Measurements from ENCODE around the gene SPRED2.
"Not testable (repeated sequence)": the region's sequence is repeated elsewhere in the genome, so short reads cannot be mapped to it uniquely, and the experiment has no call there.

The SPRED2 gene

DNA sequence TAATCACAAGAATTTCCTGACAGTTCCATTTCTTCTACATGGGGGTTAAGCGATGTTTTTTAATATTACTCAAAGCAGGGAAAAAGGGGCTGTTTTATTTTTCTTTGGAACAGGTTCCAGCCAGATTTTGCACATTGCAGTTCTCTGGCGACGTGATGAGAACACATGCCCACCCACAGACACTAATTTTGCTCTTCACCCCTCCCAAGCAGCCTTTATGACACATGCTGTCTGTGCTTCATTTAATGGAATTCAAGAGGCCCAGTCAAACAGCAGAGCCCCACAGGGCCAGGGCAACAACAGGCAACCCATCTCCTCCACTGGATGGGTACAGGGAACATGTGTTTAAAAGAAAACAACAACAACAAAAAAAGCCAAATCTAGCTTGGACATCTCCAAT is 70.8 kb downstream of the SPRED2 start:
- DNase-seq = no peak

DNA sequence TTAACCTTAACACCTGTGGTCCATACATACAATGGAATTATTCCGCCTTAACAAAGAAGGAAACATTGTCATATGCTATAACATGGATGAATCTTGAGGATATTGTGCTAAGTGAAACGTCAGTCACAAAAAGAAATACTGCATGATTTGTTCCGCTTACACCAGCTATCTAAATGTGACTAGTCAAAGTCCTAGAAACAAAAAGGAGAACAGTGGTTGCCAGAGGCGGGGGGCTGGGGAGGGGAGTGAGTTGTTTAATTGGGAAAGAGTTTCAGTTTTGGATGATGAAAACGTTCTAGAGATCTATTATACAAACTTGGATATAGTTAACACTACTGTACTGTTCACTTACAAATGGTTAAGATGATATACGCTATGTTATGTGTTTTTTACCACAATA is 72.0 kb downstream of the SPRED2 start:
- no peak for DNase-seq

DNA sequence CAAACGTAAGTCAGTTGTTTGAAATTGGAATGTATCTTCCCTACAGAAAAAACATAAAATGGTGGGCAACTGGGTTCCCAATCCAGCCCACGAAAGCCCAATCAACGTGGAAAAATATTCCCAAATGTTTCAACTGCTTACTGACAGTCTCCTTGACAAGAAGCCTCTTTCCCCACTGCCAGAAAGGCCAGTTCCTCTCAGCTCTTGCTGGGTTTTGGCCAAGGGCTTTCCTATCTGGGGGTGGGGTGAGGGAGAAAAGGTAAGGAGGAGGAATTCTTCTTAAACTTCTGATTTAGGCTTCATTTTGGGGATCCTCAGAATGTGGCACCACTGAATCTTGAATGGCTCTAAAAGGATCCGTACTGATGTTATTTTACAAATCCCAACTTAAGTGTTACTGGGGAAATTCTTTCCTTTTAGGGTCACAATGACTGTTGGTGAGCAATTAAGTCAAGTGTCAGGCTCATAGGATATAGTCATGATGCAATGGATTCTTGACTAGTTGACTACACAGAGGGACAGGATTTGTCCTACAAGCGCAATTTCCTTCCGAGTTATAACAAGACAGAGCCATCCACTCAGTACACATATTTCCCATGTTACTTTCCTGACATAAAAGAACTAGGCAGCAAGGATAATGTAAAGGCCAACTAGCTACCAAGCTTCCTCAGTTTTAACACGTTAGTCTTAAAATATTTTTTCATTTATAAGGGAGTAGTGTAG is 73.6 kb downstream of the SPRED2 start:
- DNase-seq = no peak

DNA sequence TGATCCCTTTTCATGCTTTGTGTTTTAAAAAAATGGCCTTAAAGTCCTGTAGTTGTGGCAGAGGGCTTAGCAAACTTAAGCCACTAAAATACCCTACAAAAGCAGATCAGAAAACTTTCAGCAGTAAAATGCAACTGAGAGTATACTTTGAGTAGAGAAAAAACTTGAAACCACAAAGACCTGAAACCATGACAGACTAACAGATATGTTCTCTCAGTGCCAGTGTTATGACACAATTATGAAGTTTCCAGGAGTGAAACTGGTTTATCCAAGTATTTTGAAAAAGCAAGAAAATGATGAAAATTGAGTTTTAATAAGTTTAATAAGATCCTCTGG is 74.5 kb downstream of the SPRED2 start:
- no peak for DNase-seq

DNA sequence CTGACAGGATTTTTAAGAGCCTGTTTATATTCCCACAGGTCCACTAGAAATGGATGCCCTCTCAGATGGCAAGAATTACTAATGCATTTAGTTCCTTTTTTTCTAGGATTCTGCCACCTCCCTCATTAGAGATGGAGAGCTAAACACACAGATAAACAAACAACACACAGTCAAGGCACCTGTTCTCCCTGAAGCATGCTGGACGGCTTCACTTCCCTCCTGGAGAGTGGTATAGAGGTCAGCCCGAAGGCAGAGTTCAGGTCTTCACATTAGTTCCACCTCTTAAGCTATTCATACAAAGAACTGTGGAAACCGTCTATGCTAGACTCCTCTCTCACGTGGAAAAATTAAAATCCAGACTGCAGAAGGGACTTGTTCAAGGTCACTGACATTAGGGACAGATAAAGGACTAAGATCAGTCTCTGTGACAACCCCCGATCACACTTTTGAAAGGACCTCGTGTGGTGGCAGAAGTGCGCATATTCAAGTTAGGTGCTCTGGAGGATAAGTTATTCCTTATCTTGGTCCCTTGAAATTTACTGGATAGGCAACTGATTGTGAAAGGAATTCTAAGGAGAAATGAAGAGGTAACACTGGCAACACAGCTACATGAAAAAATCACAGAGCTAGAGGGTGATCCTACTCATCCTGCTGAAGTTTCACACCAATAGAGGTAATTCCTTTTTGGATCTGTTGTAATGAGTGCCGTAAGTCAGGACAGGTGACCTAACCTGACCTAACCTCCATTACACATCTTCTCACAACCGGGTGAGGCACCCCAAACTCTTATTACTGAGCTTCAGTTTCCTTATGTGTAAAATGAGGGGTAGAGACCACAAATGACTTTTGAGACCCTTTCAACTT is 75.1 kb downstream of the SPRED2 start:
- DNase-seq = no peak

DNA sequence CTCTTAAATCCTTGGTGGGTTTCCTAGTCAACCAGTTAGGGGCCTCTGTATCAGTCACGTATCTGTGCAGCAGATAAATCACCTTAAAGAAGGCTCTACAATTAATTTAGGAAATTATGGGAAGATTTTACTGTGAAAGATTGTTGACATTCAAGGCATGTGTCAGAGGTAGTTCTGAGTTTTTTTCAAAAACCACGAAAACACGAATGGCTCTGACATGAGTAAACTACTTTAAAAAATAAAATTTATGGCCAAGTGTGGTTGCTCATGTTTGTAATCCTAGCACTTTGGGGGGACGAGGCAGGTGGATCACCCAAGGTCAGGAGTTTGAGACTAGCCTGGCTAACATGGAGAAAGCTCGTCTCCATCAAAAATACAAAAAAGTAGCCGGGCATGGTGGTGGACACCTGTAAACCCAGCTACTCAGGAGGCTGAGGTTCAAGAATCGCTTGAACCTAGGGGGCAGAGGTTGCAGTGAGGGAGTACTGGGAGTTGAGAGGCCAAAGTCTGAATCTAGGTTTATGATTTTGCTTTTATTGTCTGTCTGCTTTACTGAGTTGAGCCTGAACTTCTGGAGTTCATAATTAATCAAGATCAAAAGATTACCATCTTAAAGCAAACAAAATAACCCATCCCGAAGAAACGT is 77.1 kb downstream of the SPRED2 start:
- no peak for DNase-seq

DNA sequence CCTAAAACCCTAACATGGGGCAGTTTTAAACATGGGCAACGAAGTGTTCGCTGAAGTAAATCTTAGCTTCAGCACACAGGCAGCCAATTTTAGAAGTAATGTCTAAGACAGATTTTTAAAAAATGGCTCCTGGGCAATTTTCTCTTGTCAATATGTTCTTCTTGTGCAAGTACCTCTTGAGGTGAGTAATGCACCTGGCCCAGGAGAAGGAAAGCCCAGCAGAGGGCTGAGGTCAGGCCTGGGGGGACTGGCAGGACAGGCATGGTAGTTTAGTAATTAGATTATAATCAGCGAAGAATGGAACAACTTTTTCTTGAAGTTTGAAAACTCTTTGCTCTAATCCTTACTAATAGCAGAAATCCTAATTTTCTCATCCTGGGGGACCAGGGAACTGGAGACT is 77.6 kb downstream of the SPRED2 start:
- no peak for DNase-seq

DNA sequence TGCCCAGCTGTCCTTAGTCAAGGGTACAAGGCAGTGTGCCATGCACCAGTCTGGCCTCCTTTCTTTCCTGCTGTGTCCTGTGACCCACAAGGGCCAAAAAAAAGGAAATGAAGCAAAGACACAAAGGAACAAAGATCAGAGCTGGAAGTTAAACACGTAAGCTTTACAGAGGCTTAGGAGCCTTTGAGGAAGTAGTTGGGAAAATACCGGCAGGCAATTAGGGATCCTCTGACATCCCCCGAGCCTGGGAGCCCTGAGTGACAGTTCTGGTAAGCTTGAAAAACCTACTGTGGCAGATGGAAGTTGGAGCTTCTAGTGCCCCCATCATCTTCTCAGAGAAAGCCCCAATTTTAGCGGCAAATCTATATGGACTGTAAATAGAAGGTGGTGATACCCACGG is 78.5 kb downstream of the SPRED2 start:
- no peak for DNase-seq

DNA sequence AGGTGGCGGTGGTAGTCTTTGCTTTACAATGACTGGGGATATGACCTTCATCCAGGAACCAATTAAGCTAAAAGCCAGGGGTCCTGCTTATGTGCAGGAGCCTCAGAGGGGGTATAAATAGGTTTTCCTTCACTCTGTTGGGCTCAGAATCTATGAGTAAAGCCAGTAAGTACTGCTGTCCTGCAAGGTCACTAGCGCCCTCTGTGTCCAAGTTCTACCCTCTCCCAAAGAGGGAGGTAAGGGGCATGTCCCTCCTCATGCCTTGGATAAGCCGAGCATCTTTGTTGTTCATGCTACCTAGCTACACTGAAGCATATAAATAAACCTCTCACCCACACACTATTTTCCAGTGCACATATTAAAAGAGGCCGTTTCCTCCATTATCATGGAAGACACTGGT is 79.4 kb downstream of the SPRED2 start:
- no peak for DNase-seq

DNA sequence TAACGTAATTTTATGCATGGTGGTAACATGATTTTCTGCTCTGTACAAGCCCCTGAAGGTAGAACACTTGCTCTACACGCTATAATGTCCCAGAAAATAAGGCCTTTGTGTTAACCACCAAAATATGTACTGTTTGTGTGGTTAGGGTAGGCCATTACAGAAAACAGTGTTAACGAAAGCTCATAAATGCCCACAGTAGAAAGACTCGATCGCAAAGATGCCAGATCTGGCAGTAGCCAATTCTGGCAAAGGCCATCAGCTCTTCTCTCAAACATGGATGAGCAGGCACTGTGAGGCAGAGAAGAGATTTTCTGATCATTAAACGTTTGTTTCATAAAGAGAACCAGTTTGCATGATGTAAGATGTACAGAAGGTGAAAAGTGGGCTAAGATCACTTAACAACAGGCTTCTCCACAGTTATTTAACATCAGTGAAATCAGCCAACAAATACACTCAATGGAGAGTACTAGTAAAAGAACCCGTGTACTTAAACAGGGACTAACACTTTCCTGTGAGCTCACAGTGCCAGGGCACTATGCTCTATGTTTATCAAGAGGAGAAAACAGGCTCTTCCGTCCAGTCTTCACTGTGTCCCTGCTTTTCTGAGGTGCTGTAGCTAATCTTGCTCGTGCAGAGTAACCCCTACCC is 80.3 kb downstream of the SPRED2 start:
- DNase-seq = no peak

DNA sequence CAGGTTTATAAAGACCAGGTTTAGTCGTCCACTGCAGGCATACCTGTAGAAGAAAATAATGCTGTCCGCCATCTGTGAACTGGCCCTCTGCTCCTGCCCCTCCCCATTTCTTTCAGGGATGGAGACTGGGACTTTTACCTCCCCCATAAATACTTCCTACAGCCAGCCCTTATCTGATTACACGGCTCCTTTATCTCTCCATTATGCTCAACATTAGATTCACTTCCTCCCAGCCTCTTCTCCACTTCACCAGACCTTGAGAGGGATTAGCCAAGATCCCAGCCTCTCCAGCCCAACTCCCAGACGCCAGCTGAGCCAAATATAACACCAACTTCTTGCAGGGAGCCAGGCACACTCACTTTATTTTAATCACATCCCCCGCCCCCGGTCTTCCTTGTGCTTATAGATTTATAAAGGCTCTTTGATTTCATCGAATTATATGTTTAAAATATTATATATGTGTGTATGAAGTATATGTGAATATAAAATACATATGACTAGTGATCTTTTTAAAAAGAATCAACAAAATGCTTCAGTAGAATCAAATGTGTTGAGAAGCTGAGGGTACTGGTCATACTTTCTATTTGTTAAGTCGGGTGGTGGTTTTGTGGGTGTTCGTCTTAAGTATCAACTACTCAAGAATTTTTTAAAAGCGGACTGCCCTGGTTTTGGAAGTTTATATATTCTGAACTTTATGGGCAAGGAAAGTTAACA is 81.0 kb downstream of the SPRED2 start:
- no peak for DNase-seq

DNA sequence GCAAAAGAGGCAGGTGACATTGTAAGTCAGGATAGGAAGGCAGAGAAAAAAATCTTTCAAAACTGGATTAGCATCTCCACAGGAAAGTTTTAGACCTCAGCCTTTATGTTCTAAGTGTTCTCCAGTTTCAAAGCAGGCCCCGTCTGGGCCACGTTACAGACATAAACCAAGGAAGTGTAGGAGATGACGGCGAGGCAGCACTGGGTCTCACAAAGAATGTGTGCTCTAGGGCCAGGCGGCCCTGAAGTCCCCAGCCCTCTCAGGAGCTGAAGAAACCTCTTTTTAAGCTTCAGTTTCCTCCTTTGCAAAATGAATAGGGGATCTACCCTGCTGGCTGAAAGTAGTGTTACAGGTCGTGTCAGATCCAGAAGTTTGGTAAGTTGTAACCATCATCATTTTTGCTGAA is 81.7 kb downstream of the SPRED2 start:
- DNase-seq = no peak

DNA sequence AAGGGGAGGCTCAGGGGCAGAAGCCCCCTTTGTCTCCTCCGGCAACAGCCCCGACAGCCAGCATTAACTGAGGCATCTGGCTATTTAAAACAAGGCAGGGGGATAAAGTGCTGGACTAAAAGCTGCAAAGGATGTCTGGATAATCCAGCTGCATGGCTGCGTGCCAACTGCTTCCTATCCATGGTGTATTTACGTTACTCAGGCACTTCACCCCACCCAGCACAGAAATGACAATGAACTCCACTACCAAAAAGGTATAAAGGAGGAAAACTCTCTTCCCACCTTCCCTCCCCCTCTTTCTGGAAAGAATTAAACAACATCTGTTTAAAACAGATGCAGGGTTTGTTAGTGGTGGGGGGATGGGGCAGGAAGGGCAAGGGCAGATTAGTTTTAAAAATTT is 82.5 kb downstream of the SPRED2 start:
- peak; percentile 64 for DNase-seq

DNA sequence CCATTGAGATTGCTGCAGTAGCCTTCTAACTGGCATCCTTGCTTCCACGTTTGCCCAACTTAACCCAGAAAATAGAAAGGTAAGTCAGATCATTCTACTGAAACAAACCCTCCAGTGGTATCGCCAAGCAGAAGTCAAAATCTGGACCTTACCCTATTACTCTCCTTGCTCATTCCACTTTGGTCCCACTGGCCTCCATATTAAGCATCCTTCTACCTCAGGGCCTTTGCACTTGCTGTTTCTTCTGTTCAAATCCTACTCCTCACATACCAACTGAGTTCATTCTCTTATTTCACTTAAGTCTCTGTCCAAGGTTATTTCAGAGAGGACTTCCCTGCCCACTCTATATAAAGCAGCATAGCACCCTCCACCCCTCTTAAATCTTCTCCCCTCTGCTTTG is 84.5 kb downstream of the SPRED2 start:
- DNase-seq = no peak

DNA sequence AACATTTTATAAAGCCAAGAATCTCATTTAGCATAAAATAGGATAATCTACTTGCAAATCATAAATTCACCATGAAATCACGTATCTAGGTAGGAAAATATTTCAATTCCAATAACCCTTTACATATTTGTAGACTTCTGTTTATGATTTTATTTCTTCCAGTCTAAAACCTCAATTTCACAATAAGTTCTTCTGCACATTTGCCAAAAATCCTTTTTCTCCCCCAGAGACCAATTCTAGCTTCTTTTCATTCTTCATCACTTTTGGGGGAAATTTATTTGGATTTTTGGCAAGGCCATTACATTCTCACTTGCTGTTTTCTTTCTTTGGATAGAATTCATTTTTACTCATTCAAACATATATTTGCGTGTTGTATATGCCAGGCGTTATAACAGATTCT is 86.8 kb downstream of the SPRED2 start:
- no peak for DNase-seq

DNA sequence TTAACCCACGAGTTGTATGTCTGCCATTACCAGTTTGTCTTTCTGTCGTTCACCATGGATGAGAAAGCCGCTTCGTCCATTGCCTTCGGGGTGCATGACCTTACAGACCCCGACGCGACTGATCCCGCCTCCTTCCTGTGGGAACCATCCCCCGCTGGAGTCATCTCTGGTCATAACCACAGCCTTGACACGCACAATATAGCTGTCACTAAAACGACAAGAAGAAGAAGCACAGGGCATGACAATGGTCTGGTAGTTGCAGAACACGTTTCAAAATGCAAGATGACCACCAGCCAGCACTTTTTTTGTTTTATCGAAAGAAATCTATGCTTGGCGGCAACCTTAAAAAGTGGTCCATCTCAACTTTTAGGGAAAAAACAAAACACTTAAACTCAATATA is 87.7 kb downstream of the SPRED2 start:
- DNase-seq = no peak

DNA sequence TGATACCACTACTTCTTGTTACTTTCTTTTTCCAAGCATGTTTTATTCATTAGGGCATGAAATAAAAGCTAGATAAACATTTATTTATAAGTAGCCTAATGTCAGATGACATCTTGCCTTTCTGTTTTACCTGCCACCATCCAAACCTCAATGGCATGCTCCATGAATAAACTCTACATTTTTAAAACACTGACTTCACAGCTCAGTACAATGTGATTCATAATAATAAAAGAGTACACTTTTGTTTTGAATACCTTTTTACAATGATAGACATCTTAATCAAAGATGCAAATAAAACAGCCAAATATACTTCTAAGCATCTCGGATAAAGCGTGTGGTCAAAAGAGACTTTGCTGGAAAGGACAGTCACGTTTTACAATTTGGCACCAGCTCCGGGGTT is 88.2 kb downstream of the SPRED2 start:
- no peak for DNase-seq

DNA sequence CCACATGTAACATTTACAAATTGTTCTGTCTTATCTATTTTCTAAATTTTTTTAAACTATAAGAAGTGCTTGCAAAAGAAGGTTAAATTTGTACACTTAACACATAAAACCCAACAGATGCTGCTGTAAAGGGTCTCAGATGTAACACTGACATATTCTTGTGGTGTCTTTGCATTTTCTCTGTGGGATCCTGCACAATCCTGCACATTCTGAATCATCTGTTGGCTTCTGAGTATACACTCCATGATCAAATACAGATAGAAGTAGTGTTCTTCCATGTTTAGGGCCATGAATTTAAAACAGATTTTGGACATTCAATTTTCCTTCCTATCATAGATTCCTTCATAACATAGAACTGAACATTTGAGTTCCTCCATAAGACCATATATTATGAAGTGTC is 89.0 kb downstream of the SPRED2 start:
- DNase-seq = no peak

DNA sequence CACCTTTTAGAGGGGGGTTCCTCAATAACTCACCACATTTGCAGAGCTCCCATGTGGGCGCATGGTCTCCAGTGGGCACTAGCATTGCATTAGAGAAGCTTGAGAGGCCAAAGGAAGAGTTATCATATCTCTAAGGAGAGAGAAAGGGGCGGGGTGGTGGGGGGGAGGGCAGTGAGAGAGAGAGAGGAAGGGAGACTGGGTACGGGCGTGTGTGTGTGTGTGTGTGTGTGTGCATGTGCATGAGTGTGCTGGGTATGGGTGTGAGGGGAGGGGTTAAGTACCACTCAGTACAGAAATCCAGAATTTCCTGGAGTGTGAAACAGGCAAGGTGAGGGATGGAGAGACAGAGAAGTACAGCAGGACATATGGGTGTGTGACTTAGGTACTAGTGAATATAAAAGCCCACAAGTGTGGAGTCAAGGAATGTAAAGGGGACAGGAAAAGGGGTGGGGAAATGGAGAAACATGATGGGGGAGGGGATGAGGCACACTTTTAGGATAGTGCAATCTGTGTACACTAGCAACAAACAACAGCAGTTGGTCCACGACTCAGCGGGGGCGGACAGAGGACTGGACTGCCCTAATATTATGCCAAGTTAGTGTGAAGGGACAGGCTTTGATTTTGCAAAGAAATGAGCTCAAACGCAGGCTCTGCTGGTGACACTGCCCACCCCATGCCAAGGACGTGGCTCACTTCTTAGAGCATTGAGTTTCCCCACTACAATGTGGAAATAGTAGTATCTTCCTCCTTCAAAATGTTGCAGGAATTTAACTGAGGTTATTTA is 91.3 kb downstream of the SPRED2 start:
- no peak for DNase-seq

DNA sequence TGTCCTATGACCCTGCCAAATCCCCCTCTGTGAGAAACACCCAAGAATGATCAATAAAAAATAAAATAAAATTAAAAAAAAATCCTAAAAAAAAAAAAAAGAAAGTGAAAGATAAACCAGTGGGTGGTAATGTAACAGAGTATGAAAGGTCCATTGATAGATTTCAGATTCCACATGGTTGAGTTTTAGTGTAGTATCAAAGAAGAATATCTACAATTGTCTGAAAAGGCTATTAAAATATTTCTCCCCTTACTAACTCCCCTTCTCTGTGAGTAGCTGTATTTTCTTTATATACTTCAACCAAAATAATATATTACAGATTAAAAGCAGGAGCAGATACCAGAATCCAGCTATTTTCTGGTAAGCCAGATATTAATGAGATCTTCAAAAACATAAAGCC is 92.8 kb downstream of the SPRED2 start:
- DNase-seq = no peak

DNA sequence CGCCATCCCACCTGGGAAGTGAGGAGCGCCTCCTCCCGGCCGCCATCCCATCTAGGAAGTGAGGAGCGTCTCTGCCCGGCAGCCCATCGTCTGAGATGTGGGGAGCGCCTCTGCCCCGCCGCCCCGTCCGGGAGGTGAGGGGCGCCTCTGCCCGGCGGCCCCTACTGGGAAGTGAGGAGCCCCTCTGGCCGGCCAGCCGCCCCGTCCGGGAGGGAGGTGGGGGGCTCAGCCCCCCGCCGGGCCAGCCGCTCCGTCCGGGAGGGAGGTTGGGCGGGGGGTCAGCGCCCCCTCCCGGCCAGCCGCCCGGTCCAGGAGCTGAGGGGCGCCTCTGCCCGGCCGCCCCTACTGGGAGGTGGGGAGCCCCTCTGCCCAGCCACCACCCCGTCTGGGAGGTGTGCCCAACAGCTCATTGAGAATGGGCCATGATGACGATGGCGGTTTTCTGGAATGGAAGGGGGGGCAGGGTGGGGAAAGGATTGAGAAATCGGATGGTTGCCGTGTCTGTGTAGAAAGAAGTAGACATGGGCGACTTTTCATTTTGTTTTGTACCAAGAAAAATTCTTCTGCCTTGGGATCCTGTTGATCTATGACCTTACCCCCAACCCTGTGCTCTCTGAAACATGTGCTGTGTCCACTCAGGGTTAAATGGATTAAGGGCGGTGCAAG is 93.4 kb downstream of the SPRED2 start:
- not testable (repeated sequence) for DNase-seq

DNA sequence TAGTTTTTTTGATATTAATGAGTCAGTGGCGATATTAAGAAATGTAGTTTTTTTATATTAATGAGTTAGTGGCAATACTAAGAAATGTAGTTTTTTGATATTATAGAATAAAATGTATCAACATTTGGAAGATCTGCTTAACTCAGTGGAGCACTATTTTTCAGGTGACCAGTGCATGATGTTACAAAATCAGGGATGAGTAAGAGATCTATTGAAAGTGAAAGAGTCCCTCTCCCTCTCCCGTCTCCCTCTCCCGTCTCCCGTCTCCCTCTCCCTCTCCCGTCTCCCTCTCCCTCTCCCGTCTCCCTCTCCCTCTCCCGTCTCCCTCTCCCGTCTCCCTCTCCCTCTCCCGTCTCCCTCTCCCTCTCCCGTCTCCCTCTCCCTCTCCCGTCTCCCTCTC is 94.5 kb downstream of the SPRED2 start:
- DNase-seq = not testable (repeated sequence)
